Smooth muscle cell (in vitro differentiated cells): ENCODE data around the gene VEZT. TPM values are rescaled to one million over a fixed set of nuclear protein-coding genes. Genes with fewer than 3 reads are reported as not detected.
"Not testable (repeated sequence)": the region's sequence is repeated elsewhere in the genome, so short reads cannot be mapped to it uniquely, and the experiment has no call there.

Experiments
- DNase-seq: peaks from one replicate; lab custom pipeline; 2025; ENCODE audit not compliant: unreplicated experiment; lab: John Stamatoyannopoulos, UW
- H2AFZ ChIP-seq: fragments of 200-600 bp; sonication (generic); 2 replicates; pipeline ENCODE4 v1.6.0; 2016; ENCODE audit warnings: antibody characterized with exemption, low read depth, mild to moderate bottlenecking
- H3F3A ChIP-seq: fragments of 200-600 bp; sonication (generic); 2 replicates; pipeline ENCODE4 v1.6.0; 2017; ENCODE audit warnings: antibody characterized with exemption, low read depth
- H3K27ac ChIP-seq: fragments of 200-600 bp; sonication (generic); 2 replicates; pipeline ENCODE4 v1.5.1; 2016; ENCODE audit warnings: low read depth, mild to moderate bottlenecking
- H3K27me3 ChIP-seq: fragments of 200-600 bp; sonication (generic); 2 replicates; pipeline ENCODE4 v1.6.1; 2016; ENCODE audit warnings: low read depth, mild to moderate bottlenecking
- H3K36me3 ChIP-seq: fragments of 200-600 bp; sonication (generic); 2 replicates; pipeline ENCODE4 v1.5.1; 2016; ENCODE audit warnings: low read depth
- H3K4me1 ChIP-seq: fragments of 200-600 bp; sonication (generic); 2 replicates; pipeline ENCODE4 v1.5.1; 2016; ENCODE audit warnings: low read depth
- H3K4me2 ChIP-seq: fragments of 200-600 bp; sonication (generic); 2 replicates; pipeline ENCODE4 v1.6.0; 2016; ENCODE audit warnings: mild to moderate bottlenecking
- H3K4me3 ChIP-seq: fragments of 200-600 bp; sonication (generic); 2 replicates; pipeline ENCODE4 v1.5.1; 2016; ENCODE audit warnings: mild to moderate bottlenecking
- H3K79me2 ChIP-seq: fragments of 200-600 bp; sonication (generic); 2 replicates; pipeline ENCODE4 v1.6.0; 2016; ENCODE audit warnings: low read depth, mild to moderate bottlenecking
- H3K9ac ChIP-seq: fragments of 200-600 bp; sonication (generic); 2 replicates; pipeline ENCODE4 v1.6.0; 2016; ENCODE audit warnings: low read depth
- H3K9me3 ChIP-seq: fragments of 200-600 bp; sonication (generic); replicated peaks from 2 replicates; pipeline ENCODE4 v1.5.1; 2016; ENCODE audit warnings: low read depth
- H4K20me1 ChIP-seq: fragments of 200-600 bp; sonication (generic); 2 replicates; pipeline ENCODE4 v1.6.0; 2016; ENCODE audit warnings: low read depth
- WGBS: methylation state at CpG from one replicate; pipeline ENCODE4 v1.1.7; 2016; ENCODE audit warnings: low lambda C conversion rate; 5-methylcytosine and 5-hydroxymethylcytosine counted together
- polyA plus RNA-seq: library from polyadenylated mRNA; unstranded; fragments of >200 nt; fragmentation: Nextera tagmentation; extraction: Ambion mirVana; gene quantifications from 2 replicates; pipeline ENCODE4 v1.2.1, GENCODE V29; 2016
- total RNA-seq: library from RNA; depleted of rRNA; stranded (reverse); fragments of >200 nt; gene quantifications from 2 replicates; pipeline ENCODE4 v1.2.3, GENCODE V29; 2014
- TF ChIP-seq, protein P1 (sequence below): fragments of 200-600 bp; sonication (generic); IDR thresholded peaks from 2 replicates; pipeline ENCODE4 v1.5.1; 2017; ENCODE audit warnings: borderline replicate concordance, mild to moderate bottlenecking, antibody characterized with exemption; ENCODE audit not compliant: insufficient read depth, poor library complexity, severe bottlenecking

VEZT gene
- total and polyA plus RNA-seq, 2 experiments from 2014 or later, result 21.2 to 65.2 TPM

DNA sequence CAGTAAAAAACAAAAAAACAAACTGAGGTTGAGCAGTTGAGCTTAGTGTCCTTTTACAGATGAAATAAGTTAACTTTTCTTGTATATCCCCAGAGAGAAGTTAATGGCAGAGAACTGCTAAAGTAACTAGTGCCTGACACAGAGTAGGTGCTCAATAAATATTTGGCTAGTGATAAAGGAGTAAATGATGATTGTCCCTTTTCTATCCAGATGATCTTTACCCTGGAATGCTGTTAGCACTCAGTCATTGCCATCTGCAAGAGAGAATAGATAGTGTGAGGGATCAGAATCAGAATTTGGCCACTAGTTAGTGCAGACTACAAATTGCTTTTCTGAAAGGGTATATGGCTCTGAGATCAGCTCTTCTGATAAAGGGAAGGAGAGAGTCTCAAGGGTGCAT lies 21.6 kb downstream of the VEZT start:
- no peak overlapping the region for H3K4me2 ChIP-seq
- no peaks in the 10 kb centered on the region for H3K27me3 ChIP-seq
- no peaks in the 10 kb centered on the region for H3F3A ChIP-seq

DNA sequence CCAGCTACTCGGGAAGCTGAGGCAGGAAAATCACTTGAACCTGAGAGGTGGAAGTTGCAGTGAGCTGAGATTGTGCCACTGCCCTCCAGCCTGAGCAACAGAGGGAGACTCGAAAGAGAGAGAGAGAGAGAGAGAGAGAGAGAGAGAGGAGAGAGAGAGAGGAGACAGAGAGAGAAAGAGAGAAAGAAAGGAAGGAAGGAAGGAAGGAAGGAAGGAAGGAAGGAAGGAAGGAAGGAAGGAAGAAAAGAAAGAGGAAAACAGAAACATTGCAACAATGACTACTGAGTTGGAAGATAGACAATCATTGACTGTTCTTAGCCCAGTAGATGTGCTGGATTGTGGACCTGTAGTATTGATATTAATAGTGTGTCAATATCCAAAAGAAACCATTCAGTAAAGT lies 22.2 kb downstream of the VEZT start:
- WGBS, result 91% methylated on average over 2 of the region's 2 CpGs
- not testable (repeated sequence) for H3K4me2 ChIP-seq, H3K36me3 ChIP-seq, DNase-seq, H3K9me3 ChIP-seq, H3K27ac ChIP-seq, H3K4me3 ChIP-seq, H3F3A ChIP-seq, H2AFZ ChIP-seq, H3K27me3 ChIP-seq, H3K9ac ChIP-seq, H3K4me1 ChIP-seq
- peaks cover 85% of the 10 kb centered on the region for H4K20me1 ChIP-seq
- peaks cover 87% of the 10 kb centered on the region for H3K79me2 ChIP-seq

More for the DNA sequence above, 21.6 kb downstream of the VEZT start:
- Histone ChIP-seq H4K20me1 (peaks cover 79% of the 10 kb centered on the region), H3K36me3 (no peaks in the 10 kb centered on the region), H3K4me1 (no peaks in the 10 kb centered on the region), H3K4me3 (no peak overlapping the region), H3K27ac (no peak overlapping the region), H3K9me3 (no peaks in the 10 kb centered on the region), H3K9ac (no peak overlapping the region), H3K79me2 (peaks cover 83% of the 10 kb centered on the region), H2AFZ (no peak overlapping the region)
- TF ChIP-seq, protein P1, sequence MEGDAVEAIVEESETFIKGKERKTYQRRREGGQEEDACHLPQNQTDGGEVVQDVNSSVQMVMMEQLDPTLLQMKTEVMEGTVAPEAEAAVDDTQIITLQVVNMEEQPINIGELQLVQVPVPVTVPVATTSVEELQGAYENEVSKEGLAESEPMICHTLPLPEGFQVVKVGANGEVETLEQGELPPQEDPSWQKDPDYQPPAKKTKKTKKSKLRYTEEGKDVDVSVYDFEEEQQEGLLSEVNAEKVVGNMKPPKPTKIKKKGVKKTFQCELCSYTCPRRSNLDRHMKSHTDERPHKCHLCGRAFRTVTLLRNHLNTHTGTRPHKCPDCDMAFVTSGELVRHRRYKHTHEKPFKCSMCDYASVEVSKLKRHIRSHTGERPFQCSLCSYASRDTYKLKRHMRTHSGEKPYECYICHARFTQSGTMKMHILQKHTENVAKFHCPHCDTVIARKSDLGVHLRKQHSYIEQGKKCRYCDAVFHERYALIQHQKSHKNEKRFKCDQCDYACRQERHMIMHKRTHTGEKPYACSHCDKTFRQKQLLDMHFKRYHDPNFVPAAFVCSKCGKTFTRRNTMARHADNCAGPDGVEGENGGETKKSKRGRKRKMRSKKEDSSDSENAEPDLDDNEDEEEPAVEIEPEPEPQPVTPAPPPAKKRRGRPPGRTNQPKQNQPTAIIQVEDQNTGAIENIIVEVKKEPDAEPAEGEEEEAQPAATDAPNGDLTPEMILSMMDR, result no peak
- DNase-seq, result no peak

DNA sequence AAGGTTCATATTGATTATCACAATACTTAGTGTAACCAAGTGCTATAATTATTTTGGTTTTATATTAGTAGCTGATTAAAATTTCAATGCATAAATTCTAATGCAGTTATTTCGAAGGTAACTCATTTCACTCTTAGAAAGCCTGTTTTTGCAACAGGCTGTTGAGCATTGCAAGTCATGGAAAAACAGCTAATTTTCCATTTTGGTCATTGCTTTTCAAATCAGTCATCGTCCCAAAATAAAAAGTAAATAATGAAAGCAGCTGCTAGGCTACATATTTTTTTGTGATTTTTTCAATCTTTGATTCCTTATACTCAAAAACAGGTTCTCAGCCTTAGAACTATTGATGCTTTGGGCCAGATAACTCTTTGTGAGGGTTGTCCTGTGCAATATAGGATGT lies 22.9 kb downstream of the VEZT start:
- H3K4me2 ChIP-seq, result no peak overlapping the region
- H3K4me1 ChIP-seq, result no peaks in the 10 kb centered on the region
- H3K4me3 ChIP-seq, result no peak overlapping the region
- H3K9ac ChIP-seq, result no peak overlapping the region
- peaks cover 92% of the 10 kb centered on the region for H4K20me1 ChIP-seq
- H2AFZ ChIP-seq, result no peak overlapping the region
- H3K79me2 ChIP-seq, result peaks cover 94% of the 10 kb centered on the region
- H3K27ac ChIP-seq, result no peak overlapping the region
- no peaks in the 10 kb centered on the region for H3K36me3 ChIP-seq
- no peaks in the 10 kb centered on the region for H3F3A ChIP-seq
- no peak for DNase-seq
- no peaks in the 10 kb centered on the region for H3K27me3 ChIP-seq
- 99% methylated on average over 2 of the region's 2 CpGs for WGBS
- TF ChIP-seq, protein P1, result no peak
- no peaks in the 10 kb centered on the region for H3K9me3 ChIP-seq

DNA sequence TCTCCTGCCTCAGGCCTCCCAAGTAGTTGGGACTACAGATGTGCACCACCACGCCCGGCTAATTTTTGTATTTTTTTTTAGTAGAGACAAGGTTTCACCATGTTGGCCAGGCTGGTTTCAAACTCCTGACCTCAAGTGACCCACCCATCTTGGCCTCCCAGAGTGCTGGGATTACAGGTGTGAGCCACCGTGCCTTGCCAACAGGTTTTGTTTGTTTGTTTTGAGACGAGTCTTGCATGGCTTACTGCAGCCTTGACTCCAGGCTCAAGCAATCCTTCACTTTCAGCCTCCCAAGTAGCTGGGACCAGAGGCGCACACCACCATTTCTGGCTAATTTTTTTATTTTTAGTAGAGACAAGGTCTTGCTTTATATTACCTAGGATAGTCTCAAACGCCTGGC lies 23.5 kb downstream of the VEZT start:
- H3K4me3 ChIP-seq, H3F3A ChIP-seq, H3K4me1 ChIP-seq, H3K9ac ChIP-seq, H3K27me3 ChIP-seq, H3K9me3 ChIP-seq, H3K4me2 ChIP-seq, H2AFZ ChIP-seq, DNase-seq, H3K36me3 ChIP-seq, H3K27ac ChIP-seq: not testable (repeated sequence)
- peaks cover 99% of the 10 kb centered on the region for H3K79me2 ChIP-seq
- WGBS, result 93% methylated on average over 6 of the region's 6 CpGs
- peaks cover 98% of the 10 kb centered on the region for H4K20me1 ChIP-seq
